Osteoblast (primary cell): Measurements from ENCODE around the gene MAGOH. TPM values are rescaled to one million over a fixed set of nuclear protein-coding genes. Genes with fewer than 3 reads are reported as not detected.

ENCODE experiments used
- DNase-seq: peaks from one replicate; pipeline ENCODE4 v3.0.0; 2011; ENCODE audit warnings: low spot score, mixed read lengths; ENCODE audit not compliant: insufficient read length; ENCODE audit errors: missing footprints
- H2AFZ ChIP-seq: 2 replicates; pipeline ENCODE4 v1.6.0; 2011; ENCODE audit warnings: mild to moderate bottlenecking, low read length
- H3K27ac ChIP-seq: 2 replicates; pipeline ENCODE4 v1.5.1; 2011; ENCODE audit warnings: mild to moderate bottlenecking, low read depth, low read length, moderate library complexity
- H3K27me3 ChIP-seq: 2 replicates; pipeline ENCODE4 v1.6.0; 2012; ENCODE audit warnings: mild to moderate bottlenecking, control low read depth, inconsistent platforms, low read length, moderate library complexity; ENCODE audit not compliant: insufficient read depth
- H3K36me3 ChIP-seq: 2 replicates; pipeline ENCODE4 v1.5.1; 2011; ENCODE audit warnings: mild to moderate bottlenecking, low read length, control low read depth, moderate library complexity; ENCODE audit not compliant: insufficient read depth
- H3K4me1 ChIP-seq: 2 replicates; pipeline ENCODE4 v1.5.1; 2011; ENCODE audit warnings: mild to moderate bottlenecking, low read length, control low read depth, moderate library complexity; ENCODE audit not compliant: insufficient read depth
- H3K4me2 ChIP-seq: 2 replicates; pipeline ENCODE4 v1.6.0; 2011; ENCODE audit warnings: mild to moderate bottlenecking, low read length; ENCODE audit not compliant: insufficient read depth
- H3K4me3 ChIP-seq: fragments of 200-600 bp; sonication (generic); 3 replicates; pipeline ENCODE4 v1.5.1; 2012; ENCODE audit warnings: mild to moderate bottlenecking, low read length, inconsistent platforms; ENCODE audit not compliant: insufficient read depth
- H3K79me2 ChIP-seq: 2 replicates; pipeline ENCODE4 v1.6.0; 2012; ENCODE audit warnings: mild to moderate bottlenecking, low read length, control low read depth, inconsistent platforms; ENCODE audit not compliant: insufficient read depth
- H3K9me3 ChIP-seq: 2 replicates; pipeline ENCODE4 v1.5.1; 2011; ENCODE audit warnings: low read depth, low read length, control low read depth
- H4K20me1 ChIP-seq: 2 replicates; pipeline ENCODE4 v1.6.0; 2012; ENCODE audit warnings: mild to moderate bottlenecking, low read length, control low read depth; ENCODE audit not compliant: insufficient read depth
- total RNA-seq: library from RNA; depleted of rRNA; stranded (reverse); fragments of >200 nt; gene quantifications from 2 replicates; pipeline ENCODE4 v1.2.3, GENCODE V29; 2012
- TF ChIP-seq, protein P1 (sequence below): IDR thresholded peaks from 2 replicates; pipeline ENCODE4 v1.5.1; 2011; ENCODE audit warnings: mild to moderate bottlenecking, low read depth, low read length, moderate library complexity; ENCODE audit errors: extremely low read depth

MAGOH gene
- total RNA-seq, 1 donor: 22.8 TPM

- no peak overlapping the region for H3K27ac ChIP-seq
- TF ChIP-seq, protein P1, sequence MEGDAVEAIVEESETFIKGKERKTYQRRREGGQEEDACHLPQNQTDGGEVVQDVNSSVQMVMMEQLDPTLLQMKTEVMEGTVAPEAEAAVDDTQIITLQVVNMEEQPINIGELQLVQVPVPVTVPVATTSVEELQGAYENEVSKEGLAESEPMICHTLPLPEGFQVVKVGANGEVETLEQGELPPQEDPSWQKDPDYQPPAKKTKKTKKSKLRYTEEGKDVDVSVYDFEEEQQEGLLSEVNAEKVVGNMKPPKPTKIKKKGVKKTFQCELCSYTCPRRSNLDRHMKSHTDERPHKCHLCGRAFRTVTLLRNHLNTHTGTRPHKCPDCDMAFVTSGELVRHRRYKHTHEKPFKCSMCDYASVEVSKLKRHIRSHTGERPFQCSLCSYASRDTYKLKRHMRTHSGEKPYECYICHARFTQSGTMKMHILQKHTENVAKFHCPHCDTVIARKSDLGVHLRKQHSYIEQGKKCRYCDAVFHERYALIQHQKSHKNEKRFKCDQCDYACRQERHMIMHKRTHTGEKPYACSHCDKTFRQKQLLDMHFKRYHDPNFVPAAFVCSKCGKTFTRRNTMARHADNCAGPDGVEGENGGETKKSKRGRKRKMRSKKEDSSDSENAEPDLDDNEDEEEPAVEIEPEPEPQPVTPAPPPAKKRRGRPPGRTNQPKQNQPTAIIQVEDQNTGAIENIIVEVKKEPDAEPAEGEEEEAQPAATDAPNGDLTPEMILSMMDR: no peak
- no peaks in the 10 kb centered on the region for H3K36me3 ChIP-seq
- no peak overlapping the region for H3K4me3 ChIP-seq
- no peaks in the 10 kb centered on the region for H3K79me2 ChIP-seq
- no peak overlapping the region for H3K4me2 ChIP-seq
- H4K20me1 ChIP-seq: no peaks in the 10 kb centered on the region
- no peaks in the 10 kb centered on the region for H3K4me1 ChIP-seq
- H2AFZ ChIP-seq: no peak overlapping the region
- no peaks in the 10 kb centered on the region for H3K9me3 ChIP-seq
- no peaks in the 10 kb centered on the region for H3K27me3 ChIP-seq
- DNase-seq: peak; percentile 58
Measured at GRCh38 chr1:53273526-53273925, 35.2 kb upstream of the MAGOH start.

GRCh38 chr1:53272349-53272748 lies 34.0 kb upstream of the MAGOH start:
- H4K20me1 ChIP-seq: no peaks in the 10 kb centered on the region
- no peak overlapping the region for H2AFZ ChIP-seq
- no peak overlapping the region for H3K4me2 ChIP-seq
- no peak for DNase-seq
- H3K9me3 ChIP-seq: no peaks in the 10 kb centered on the region
- TF ChIP-seq, protein P1: no peak
- H3K4me3 ChIP-seq: no peak overlapping the region
- no peak overlapping the region for H3K27ac ChIP-seq
- H3K36me3 ChIP-seq: no peaks in the 10 kb centered on the region
- no peaks in the 10 kb centered on the region for H3K4me1 ChIP-seq
- no peaks in the 10 kb centered on the region for H3K27me3 ChIP-seq
- H3K79me2 ChIP-seq: no peaks in the 10 kb centered on the region

GRCh38 chr1:53271446-53272090 lies 33.2 kb upstream of the MAGOH start:
- H3K27ac ChIP-seq: no peak overlapping the region

DNA sequence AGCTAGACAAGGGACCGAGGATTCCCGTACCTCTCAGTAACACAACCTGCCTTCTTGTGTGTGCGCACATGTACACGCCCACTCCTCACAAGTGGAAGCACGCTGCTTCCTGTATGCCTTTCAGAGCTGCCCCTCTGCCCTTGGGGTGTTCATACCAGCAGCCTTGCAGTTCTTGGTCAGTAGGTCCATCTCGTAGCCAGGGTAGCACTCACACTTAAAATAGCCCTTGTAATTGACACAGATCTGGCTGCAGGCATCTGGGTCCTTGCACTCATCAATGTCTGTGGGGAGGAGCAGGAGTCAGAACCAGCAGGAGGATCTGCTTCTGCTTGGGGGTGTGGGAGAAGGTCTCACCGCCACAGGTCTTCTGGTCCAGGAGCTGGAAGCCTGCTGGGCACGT lies 32.6 kb upstream of the MAGOH start:
- DNase-seq: peak; percentile 74
- Histone ChIP-seq H3K27me3 (no peaks in the 10 kb centered on the region), H3K4me1 (no peaks in the 10 kb centered on the region), H3K4me3 (no peak overlapping the region), H3K4me2 (no peak overlapping the region), H3K36me3 (no peaks in the 10 kb centered on the region), H3K9me3 (no peaks in the 10 kb centered on the region), H2AFZ (no peak overlapping the region), H3K27ac (no peak overlapping the region), H3K79me2 (no peaks in the 10 kb centered on the region), H4K20me1 (no peaks in the 10 kb centered on the region)
- TF ChIP-seq, protein P1: no peak

More at GRCh38 chr1:53271446-53272090, 33.2 kb upstream of the MAGOH start:
- H2AFZ ChIP-seq: no peak overlapping the region
- H4K20me1 ChIP-seq: no peaks in the 10 kb centered on the region
- no peak overlapping the region for H3K4me3 ChIP-seq
- TF ChIP-seq, protein P1: no peak
- no peak overlapping the region for H3K4me2 ChIP-seq
- H3K27me3 ChIP-seq: no peaks in the 10 kb centered on the region
- no peaks in the 10 kb centered on the region for H3K4me1 ChIP-seq
- no peaks in the 10 kb centered on the region for H3K79me2 ChIP-seq
- H3K9me3 ChIP-seq: no peaks in the 10 kb centered on the region
- peak; percentile 43 for DNase-seq
- no peaks in the 10 kb centered on the region for H3K36me3 ChIP-seq
